KOPT-K1 (cell line): Measurements from ENCODE around the gene CILP.

Source experiments
- H3K27ac ChIP-seq: fragments of 200-600 bp; sonication (generic); 2 replicates; pipeline ENCODE4 v1.5.1; 2016; ENCODE audit warnings: antibody characterized with exemption, mild to moderate bottlenecking, low read depth, low read length; ENCODE audit not compliant: poor library complexity, severe bottlenecking
- H3K36me3 ChIP-seq: fragments of 200-600 bp; sonication (generic); 2 replicates; pipeline ENCODE4 v1.5.1; 2017; ENCODE audit warnings: antibody characterized with exemption, mild to moderate bottlenecking, low read length, moderate library complexity; ENCODE audit not compliant: insufficient read depth
- H3K9me3 ChIP-seq: fragments of 200-600 bp; sonication (generic); 2 replicates; pipeline ENCODE4 v1.5.1; 2017; ENCODE audit warnings: antibody characterized with exemption, low read length, mild to moderate bottlenecking; ENCODE audit not compliant: insufficient read depth, poor library complexity, severe bottlenecking

CILP gene

GRCh38 chr15:65164139-65164538 lies 47.1 kb downstream of the CILP start:
- Histone ChIP-seq H3K9me3 (no peaks in the 10 kb centered on the region), H3K27ac (no peak overlapping the region), H3K36me3 (peaks cover 70% of the 10 kb centered on the region)

GRCh38 chr15:65163041-65163440 lies 48.2 kb downstream of the CILP start:
- H3K36me3 ChIP-seq: peaks cover 77% of the 10 kb centered on the region
- no peaks in the 10 kb centered on the region for H3K9me3 ChIP-seq
- no peak overlapping the region for H3K27ac ChIP-seq

- Histone ChIP-seq H3K27ac (no peak overlapping the region), H3K36me3 (peaks cover 88% of the 10 kb centered on the region), H3K9me3 (no peaks in the 10 kb centered on the region)
Measured at GRCh38 chr15:65156692-65157091, 54.6 kb downstream of the CILP start.

GRCh38 chr15:65154720-65155119 lies 56.6 kb downstream of the CILP start:
- Histone ChIP-seq H3K9me3 (no peaks in the 10 kb centered on the region), H3K27ac (no peak overlapping the region), H3K36me3 (peaks cover 94% of the 10 kb centered on the region)

- H3K36me3 ChIP-seq: peaks cover 58% of the 10 kb centered on the region
- no peaks in the 10 kb centered on the region for H3K9me3 ChIP-seq
Measured at GRCh38 chr15:65147902-65148301, 63.4 kb downstream of the CILP start.

GRCh38 chr15:65146438-65146837 lies 64.8 kb downstream of the CILP start:
- Histone ChIP-seq H3K9me3 (no peaks in the 10 kb centered on the region), H3K36me3 (peaks cover 44% of the 10 kb centered on the region), H3K27ac (no peak overlapping the region)

More at GRCh38 chr15:65147902-65148301, 63.4 kb downstream of the CILP start:
- no peak overlapping the region for H3K27ac ChIP-seq
